GM12801 (cell line): Measurements from ENCODE around the gene CAPRIN2.

Source experiments
- CTCF ChIP-seq: IDR thresholded peaks from one replicate; pipeline ENCODE4 v1.5.1; 2011; ENCODE audit warnings: control low read depth; ENCODE audit not compliant: insufficient read length; ENCODE audit errors: extremely low read depth

CAPRIN2 gene

GRCh38 chr12:30700216-30700900 is 54.4 kb downstream of the CAPRIN2 start:
- TF ChIP-seq CTCF: no peak

- no peak for TF ChIP-seq CTCF
These were observed 56.4 kb downstream of the CAPRIN2 start for GRCh38 chr12:30698346-30698745.

GRCh38 chr12:30696943-30697342 is 57.8 kb downstream of the CAPRIN2 start:
- TF ChIP-seq CTCF: no peak

GRCh38 chr12:30696486-30696885 is 58.3 kb downstream of the CAPRIN2 start:
- TF ChIP-seq CTCF: no peak

- TF ChIP-seq CTCF: no peak
These were observed 58.7 kb downstream of the CAPRIN2 start for GRCh38 chr12:30696103-30696408.

- no peak for TF ChIP-seq CTCF
These were observed 59.3 kb downstream of the CAPRIN2 start, which contains the start of gene IPO8 for GRCh38 chr12:30695199-30696102. Gene IPO8 (minus strand): TSS chr12:30695869. CDS start chr12:30695647, 222 bp downstream.

GRCh38 chr12:30694412-30695198 is 60.1 kb downstream of the CAPRIN2 start:
- TF ChIP-seq CTCF: no peak
